B cell (primary cell): ENCODE data around the gene IMMP2L. TPM values are rescaled to one million over a fixed set of nuclear protein-coding genes. Genes with fewer than 3 reads are reported as not detected.

Experiments
- ATAC-seq: fragments of 200-7000 bp; cut with Tn5 transposase; one replicate; pipeline ENCODE4 v1.10.0; 2021; ENCODE audit warnings: low read depth, mild to moderate bottlenecking, moderate number of reproducible peaks, moderate library complexity
- CTCF ChIA-PET: fragments of 350-600 bp; sonication (Branson Sonifier 250); formaldehyde crosslinking; loops from one replicate; lab custom pipeline; 2021; ENCODE audit warnings: antibody characterized with exemption, inconsistent platforms; lab: Charles Lee
- POLR2A ChIA-PET: fragments of 350-600 bp; sonication (Branson Sonifier 250); formaldehyde crosslinking; loops from one replicate; lab custom pipeline; 2021; ENCODE audit warnings: antibody characterized with exemption; lab: Charles Lee
- DNase-seq: peaks from one replicate; pipeline ENCODE4 v3.0.0; 2013
- H2AFZ ChIP-seq: 2 replicates; pipeline ENCODE4 v1.6.1; 2012; ENCODE audit warnings: mild to moderate bottlenecking, low read depth, low read length; ENCODE audit not compliant: insufficient read depth, poor library complexity, severe bottlenecking
- H3K27ac ChIP-seq, 2 donors: 1 replicate in 1 of 2; 2 replicates in 1 of 2; pipeline ENCODE4 v1.5.1; 2012 to 2013; ENCODE audit warnings: low read length in 2 of 2, mild to moderate bottlenecking in 2 of 2, moderate library complexity in 1 of 2
- H3K27me3 ChIP-seq, 4 experiments: fragments of 200-600 bp in 1 of 4; sonication (generic) in 1 of 4; replicated peaks in 1 of 4; 1 replicate in 2 of 4; 2 replicates in 2 of 4; pipeline versions ENCODE4 v1.6.1 to v1.7.0; 2013 to 2016; ENCODE audit warnings: low read length in 3 of 4, mild to moderate bottlenecking in 2 of 4, mixed read lengths in 1 of 4, moderate library complexity in 1 of 4; ENCODE audit not compliant: insufficient read depth in 4 of 4, control insufficient read depth in 3 of 4; ENCODE audit errors: control extremely low read depth in 1 of 4
- H3K36me3 ChIP-seq, 2 experiments: replicated peaks in 1 of 2; 1 replicate in 1 of 2; 2 replicates in 1 of 2; pipeline versions ENCODE4 v1.6.1 to v1.7.1; 2013; ENCODE audit warnings: low read length in 1 of 2; ENCODE audit not compliant: insufficient read depth in 2 of 2, control insufficient read depth in 1 of 2; ENCODE audit errors: control extremely low read depth in 1 of 2, extremely low read depth in 1 of 2
- H3K4me1 ChIP-seq, 2 donors: fragments of 200-600 bp in 1 of 2; sonication (generic) in 1 of 2; 1 replicate in 1 of 2; 2 replicates in 1 of 2; pipeline versions ENCODE4 v1.5.1 to v1.6.1; 2013 to 2017; ENCODE audit warnings: low read length in 2 of 2; ENCODE audit not compliant: control insufficient read depth in 2 of 2, insufficient read depth in 2 of 2
- H3K4me2 ChIP-seq: replicated peaks from 2 replicates; pipeline ENCODE3; 2012; ENCODE audit warnings: mild to moderate bottlenecking, low read depth, low read length; ENCODE audit not compliant: poor library complexity, severe bottlenecking
- H3K4me3 ChIP-seq, 5 experiments: fragments of 200-600 bp in 1 of 5; sonication (generic) in 1 of 5; 1 replicate in 3 of 5; 2 replicates in 2 of 5; pipeline versions ENCODE4 v1.5.1 to v1.7.0; 2011 to 2016; ENCODE audit warnings: low read length in 4 of 5, mild to moderate bottlenecking in 4 of 5, low read depth in 2 of 5, control low read depth in 1 of 5, moderate library complexity in 1 of 5; ENCODE audit not compliant: insufficient read depth in 1 of 5; ENCODE audit errors: control extremely low read depth in 1 of 5, extremely low read depth in 1 of 5
- H3K79me2 ChIP-seq: fragments of 200-600 bp; sonication (generic); one replicate; pipeline ENCODE4 v1.6.0; 2016; ENCODE audit warnings: low read length; ENCODE audit not compliant: control insufficient read depth, insufficient read depth
- H3K9ac ChIP-seq: fragments of 200-600 bp; sonication (generic); 2 replicates; pipeline ENCODE4 v1.6.1; 2017; ENCODE audit warnings: mild to moderate bottlenecking, low read length, moderate library complexity
- H3K9me3 ChIP-seq, 3 donors: one replicate each; pipeline versions ENCODE4 v1.6.1 to v1.7.1; 2013; ENCODE audit warnings: low read length in 2 of 3; ENCODE audit not compliant: control insufficient read depth in 2 of 3, insufficient read depth in 1 of 3; ENCODE audit errors: control extremely low read depth in 1 of 3
- H4K20me1 ChIP-seq: 2 replicates; pipeline ENCODE4 v1.6.0; 2012; ENCODE audit warnings: mild to moderate bottlenecking, low read length; ENCODE audit not compliant: insufficient read depth, control insufficient read depth, poor library complexity, severe bottlenecking
- H3K27ac Mint-ChIP-seq: one replicate; pipeline ENCODE4 v1.8.0; 2021; ENCODE audit warnings: mixed read lengths
- H3K27me3 Mint-ChIP-seq: one replicate; pipeline ENCODE4 v1.8.0; 2021; ENCODE audit warnings: mixed read lengths
- H3K4me1 Mint-ChIP-seq: one replicate; pipeline ENCODE4 v1.8.0; 2021; ENCODE audit warnings: mixed read lengths
- H3K4me3 Mint-ChIP-seq: one replicate; pipeline ENCODE4 v1.8.0; 2021; ENCODE audit warnings: mixed read lengths
- H3K9me3 Mint-ChIP-seq: one replicate; pipeline ENCODE4 v1.8.0; 2022; ENCODE audit warnings: mixed read lengths; ENCODE audit not compliant: insufficient read depth
- EZH2 ChIP-seq: IDR thresholded peaks from 2 replicates; pipeline ENCODE4 v1.6.1; 2012; ENCODE audit warnings: borderline replicate concordance, low read depth, mild to moderate bottlenecking, moderate library complexity, low read length; ENCODE audit not compliant: insufficient read depth, poor library complexity, severe bottlenecking
- WGBS: methylation state at CpG from one replicate; pipeline ENCODE4 v1.1.5; 2013; ENCODE audit warnings: missing lambda C conversion rate; ENCODE audit not compliant: insufficient coverage; 5-methylcytosine and 5-hydroxymethylcytosine counted together
- intact Hi-C: fragments of 100-400 bp; cut with micrococcal nuclease; formaldehyde crosslinking; loops from one replicate; pipeline ENCODE4 v1.10.0; 2022
- polyA plus RNA-seq: library from polyadenylated mRNA; depleted of rRNA; stranded (reverse); fragments of >200 nt; gene quantifications from 2 replicates; pipeline ENCODE4 v1.2.3, GENCODE V29; 2012
- total RNA-seq, 2 donors: library from RNA; stranded (reverse); fragments of 120-200 nt in 1 of 2; gene quantifications; 1 replicate in 1 of 2; 2 replicates in 1 of 2; pipeline versions ENCODE4 v1.2.3 to v1.2.4, GENCODE V29; 2013 to 2022
- TF ChIP-seq, protein P1 (sequence below): fragments of 200-600 bp; IDR thresholded peaks from one replicate; pipeline ENCODE4 v1.8.0; 2022; ENCODE audit warnings: antibody characterized with exemption, mild to moderate bottlenecking

The IMMP2L gene
- total and polyA plus RNA-seq, 2 donors (not counting 1 experiment from before 2014, with no cell fraction given): 3.8 to 34.2 TPM

DNA sequence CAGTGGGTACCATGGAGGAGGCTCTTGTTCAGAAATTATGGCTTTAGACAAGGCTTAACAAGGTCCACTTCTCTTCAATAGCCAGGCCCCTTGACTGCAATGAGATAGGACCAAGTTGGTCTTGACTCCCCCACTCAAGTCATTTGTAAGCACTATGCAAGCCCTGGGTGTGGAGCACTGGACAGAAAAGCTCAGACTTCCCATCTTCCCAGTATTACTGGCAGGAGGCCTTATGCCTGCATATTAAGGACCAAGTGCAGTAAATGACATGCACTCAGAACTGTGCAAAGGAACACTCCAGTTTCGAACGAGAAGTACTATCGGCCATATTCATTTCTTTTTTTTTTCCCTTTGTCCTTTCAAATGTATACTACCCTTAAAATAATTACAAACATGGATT lies 789.7 kb downstream of the IMMP2L start:
- H3K27me3 Mint-ChIP-seq: no peaks in the 10 kb centered on the region
- ATAC-seq: no peak
- TF ChIP-seq EZH2: no peak
- TF ChIP-seq, protein P1, sequence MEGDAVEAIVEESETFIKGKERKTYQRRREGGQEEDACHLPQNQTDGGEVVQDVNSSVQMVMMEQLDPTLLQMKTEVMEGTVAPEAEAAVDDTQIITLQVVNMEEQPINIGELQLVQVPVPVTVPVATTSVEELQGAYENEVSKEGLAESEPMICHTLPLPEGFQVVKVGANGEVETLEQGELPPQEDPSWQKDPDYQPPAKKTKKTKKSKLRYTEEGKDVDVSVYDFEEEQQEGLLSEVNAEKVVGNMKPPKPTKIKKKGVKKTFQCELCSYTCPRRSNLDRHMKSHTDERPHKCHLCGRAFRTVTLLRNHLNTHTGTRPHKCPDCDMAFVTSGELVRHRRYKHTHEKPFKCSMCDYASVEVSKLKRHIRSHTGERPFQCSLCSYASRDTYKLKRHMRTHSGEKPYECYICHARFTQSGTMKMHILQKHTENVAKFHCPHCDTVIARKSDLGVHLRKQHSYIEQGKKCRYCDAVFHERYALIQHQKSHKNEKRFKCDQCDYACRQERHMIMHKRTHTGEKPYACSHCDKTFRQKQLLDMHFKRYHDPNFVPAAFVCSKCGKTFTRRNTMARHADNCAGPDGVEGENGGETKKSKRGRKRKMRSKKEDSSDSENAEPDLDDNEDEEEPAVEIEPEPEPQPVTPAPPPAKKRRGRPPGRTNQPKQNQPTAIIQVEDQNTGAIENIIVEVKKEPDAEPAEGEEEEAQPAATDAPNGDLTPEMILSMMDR: no peak
- H3K9me3 Mint-ChIP-seq: no peaks in the 10 kb centered on the region
- H3K36me3 ChIP-seq: no peaks in the 10 kb centered on the region
- H3K4me3 ChIP-seq: no peak overlapping the region
- H4K20me1 ChIP-seq: no peaks in the 10 kb centered on the region
- H3K4me3 Mint-ChIP-seq: no peak overlapping the region
- H3K4me1 ChIP-seq: no peaks in the 10 kb centered on the region
- H3K27ac Mint-ChIP-seq: no peak overlapping the region
- no peaks in the 10 kb centered on the region for H3K4me1 Mint-ChIP-seq
- H3K9me3 ChIP-seq: no peaks in the 10 kb centered on the region
- H3K27ac ChIP-seq: no peak overlapping the region
- no peak overlapping the region for H3K9ac ChIP-seq
- CTCF ChIA-PET: interaction anchor here (0.7 kb wide), 1 partner anchor 131 kb away, joined by 3 read pairs; no protein-coding TSS in a partner anchor
- no peak overlapping the region for H2AFZ ChIP-seq
- POLR2A ChIA-PET: no interaction called here
- no peaks in the 10 kb centered on the region for H3K79me2 ChIP-seq
- no peak for DNase-seq
- H3K27me3 ChIP-seq: no peaks in the 10 kb centered on the region
- no CpG with 5 or more reads among the region's 3 CpGs for WGBS
- intact Hi-C loops: no loop called here
- H3K4me2 ChIP-seq: no peak overlapping the region

- ATAC-seq: no peak
- Histone ChIP-seq H2AFZ (no peak overlapping the region), H3K4me1 (no peaks in the 10 kb centered on the region), H3K4me2 (no peak overlapping the region), H3K27ac (no peak overlapping the region), H3K9me3 (no peaks in the 10 kb centered on the region), H3K79me2 (no peaks in the 10 kb centered on the region), H3K4me3 (no peak overlapping the region), H3K27me3 (no peaks in the 10 kb centered on the region), H3K9ac (no peak overlapping the region), H4K20me1 (no peaks in the 10 kb centered on the region), H3K36me3 (no peaks in the 10 kb centered on the region)
- Mint-ChIP-seq H3K4me3 (no peak overlapping the region), H3K27ac (no peak overlapping the region), H3K4me1 (no peaks in the 10 kb centered on the region), H3K27me3 (no peaks in the 10 kb centered on the region), H3K9me3 (no peaks in the 10 kb centered on the region)
- 100% methylated on average over 1 of the region's 3 CpGs for WGBS
- TF ChIP-seq EZH2: no peak
- TF ChIP-seq, protein P1: no peak
- intact Hi-C loops: no loop called here
- POLR2A ChIA-PET: no interaction called here
- CTCF ChIA-PET: no interaction called here
- no peak for DNase-seq
Observed at GRCh38 chr7:110771717-110772116, 790.6 kb downstream of the IMMP2L start.
